Colon (tissue), 2 donors: ENCODE data around the gene STAT6.
"Not testable (repeated sequence)": the region's sequence is repeated elsewhere in the genome, so short reads cannot be mapped to it uniquely, and the experiment has no call there.

ENCODE experiments used
- FAIRE-seq: peaks from 2 replicates; lab custom pipeline; 2012; peaks lifted over from hg19 to GRCh38; lab: Jason Lieb, UNC
- donor health status: control.
- donor health status: control.

Gene STAT6

DNA sequence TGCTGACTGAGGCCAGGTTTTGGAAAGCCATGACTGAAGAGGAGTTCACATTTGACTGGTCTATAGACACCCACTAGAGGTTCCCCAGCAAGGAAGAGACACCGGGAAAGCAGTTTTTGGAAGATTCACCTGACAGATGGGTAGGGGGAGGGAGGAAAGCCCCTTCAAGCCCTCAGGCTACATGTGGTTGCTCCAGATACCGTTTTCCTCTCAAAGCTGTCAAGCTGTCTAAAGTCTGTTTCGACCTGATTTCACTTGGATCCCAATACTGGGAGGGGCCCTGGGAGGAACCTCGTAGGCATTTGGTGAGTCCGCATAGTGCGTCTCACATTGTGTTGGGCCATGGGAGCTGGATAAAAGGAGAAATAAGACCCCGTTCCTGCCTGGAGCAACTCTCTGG is 15.4 kb upstream of the STAT6 start:
- FAIRE-seq: no peak

DNA sequence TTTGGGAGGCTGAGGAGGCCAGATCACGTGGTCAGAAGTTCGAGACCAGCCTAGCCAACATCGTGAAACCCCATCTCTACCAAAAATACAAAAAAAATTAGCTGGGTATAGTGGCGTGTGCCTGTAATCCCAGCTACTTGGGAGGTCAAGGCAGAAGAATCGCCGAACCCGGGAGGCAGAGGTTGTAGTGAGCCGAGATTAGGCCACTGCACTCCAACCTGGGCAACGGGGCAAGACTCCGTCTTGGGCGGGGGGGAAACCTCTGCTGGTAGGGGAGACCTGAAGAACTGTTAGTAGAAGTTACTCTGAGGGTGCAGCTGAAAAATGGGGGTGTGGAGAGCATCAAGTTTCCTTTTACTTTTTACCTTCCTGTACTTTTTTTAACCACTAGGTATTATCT is 14.9 kb upstream of the STAT6 start:
- FAIRE-seq: no peak

DNA sequence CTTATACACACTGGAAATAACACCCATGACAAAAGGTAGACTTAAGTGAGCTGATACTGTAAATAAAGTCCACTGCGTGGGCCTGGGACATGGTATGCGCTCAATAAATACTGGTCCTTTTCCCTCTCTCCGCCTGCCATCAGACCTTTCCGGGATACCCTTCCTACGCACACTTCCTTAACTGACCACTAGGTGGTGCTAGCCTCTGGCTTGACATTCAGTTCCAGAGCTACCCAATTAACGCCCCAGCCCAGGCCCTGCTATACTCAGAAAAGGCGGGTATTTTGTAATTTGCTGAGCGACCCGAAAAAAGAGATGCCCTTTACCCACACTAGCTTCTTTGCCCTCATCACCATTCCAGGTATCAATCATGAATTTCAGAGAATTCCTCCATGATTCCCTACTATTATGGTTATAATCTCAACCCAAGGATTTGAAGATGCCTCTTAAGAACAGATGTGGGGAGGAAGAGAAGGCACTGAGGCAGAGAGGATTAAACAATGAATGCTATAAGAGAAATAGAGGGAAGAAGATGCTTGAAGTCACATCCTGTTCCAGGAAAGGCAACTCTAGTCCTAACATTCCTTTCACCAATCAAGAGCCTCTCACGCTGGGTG is 13.2 kb upstream of the STAT6 start:
- no peak for FAIRE-seq

DNA sequence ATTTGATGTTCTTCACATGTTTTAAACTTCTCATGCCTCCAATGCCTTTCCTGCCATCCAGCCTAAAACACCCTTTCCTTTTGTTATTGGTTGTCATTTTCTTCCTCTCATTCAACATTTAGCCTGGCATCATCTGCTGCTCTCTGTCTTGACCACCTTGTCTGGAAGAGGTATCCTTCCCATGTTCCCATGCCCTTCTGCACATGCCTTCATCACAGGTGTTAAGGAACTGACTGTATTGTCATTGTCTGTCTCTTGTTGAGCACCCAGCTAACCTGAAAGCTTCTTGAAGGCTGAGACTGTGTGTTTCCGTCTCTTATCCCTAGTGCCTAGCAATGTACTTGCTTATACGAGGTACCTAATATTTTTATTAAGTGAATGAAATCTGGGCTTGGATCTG is 12.7 kb upstream of the STAT6 start:
- no peak for FAIRE-seq

DNA sequence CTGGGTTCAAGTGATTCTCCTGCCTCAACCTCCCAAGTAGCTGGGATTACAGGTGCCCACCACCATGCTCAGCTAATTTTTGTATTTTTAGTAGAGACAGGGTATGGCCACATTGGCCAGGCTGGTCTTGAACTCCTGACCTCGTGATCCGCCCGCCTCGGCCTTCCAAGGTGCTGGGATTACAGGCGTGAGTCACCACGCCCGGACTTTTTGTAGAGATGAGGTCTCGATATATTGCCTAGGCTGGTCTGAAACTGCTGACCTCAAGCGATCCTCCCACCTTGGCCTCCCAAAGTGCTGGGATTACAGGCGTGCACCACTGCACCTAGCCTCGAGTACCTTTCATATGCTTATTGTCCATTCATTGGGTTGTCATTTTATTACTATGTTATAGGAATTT is 9.6 kb upstream of the STAT6 start:
- not testable (repeated sequence) for FAIRE-seq

DNA sequence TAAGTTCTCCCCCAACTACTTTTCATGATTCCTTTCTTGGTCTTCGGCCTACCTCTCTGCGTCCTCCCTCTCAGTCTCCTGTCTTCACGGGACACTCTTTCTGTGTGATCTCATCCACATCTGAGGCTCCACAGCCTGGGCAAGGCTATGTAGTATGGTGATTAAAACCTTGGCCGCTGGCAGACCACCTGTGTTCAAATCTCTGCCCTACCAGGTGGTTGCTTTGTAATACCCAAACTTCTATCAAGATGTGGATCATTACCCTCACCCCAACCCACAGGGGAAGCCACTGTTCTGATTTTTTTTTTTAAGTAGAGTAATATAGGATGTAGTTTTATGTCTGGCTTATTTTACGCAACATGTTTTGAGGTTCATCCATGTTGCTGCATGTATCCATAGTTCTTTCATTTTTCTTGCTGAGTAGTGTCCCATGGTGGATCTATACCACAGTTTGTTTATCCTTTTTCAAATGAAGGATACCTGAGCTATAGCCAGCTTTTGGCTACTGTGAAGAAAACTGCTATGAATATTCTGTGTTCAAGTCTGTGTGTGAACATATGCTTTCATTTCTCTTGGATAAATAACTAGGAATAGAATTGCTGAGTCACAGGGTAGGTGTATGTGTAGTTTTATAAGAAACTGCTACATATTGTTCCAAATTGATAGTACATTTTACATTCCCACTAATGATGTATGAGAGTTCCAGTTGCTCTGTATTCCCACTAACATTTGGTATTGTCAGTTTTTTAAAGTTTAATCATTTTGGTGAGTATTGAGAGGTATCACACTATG is 8.3 kb upstream of the STAT6 start:
- FAIRE-seq: no peak

DNA sequence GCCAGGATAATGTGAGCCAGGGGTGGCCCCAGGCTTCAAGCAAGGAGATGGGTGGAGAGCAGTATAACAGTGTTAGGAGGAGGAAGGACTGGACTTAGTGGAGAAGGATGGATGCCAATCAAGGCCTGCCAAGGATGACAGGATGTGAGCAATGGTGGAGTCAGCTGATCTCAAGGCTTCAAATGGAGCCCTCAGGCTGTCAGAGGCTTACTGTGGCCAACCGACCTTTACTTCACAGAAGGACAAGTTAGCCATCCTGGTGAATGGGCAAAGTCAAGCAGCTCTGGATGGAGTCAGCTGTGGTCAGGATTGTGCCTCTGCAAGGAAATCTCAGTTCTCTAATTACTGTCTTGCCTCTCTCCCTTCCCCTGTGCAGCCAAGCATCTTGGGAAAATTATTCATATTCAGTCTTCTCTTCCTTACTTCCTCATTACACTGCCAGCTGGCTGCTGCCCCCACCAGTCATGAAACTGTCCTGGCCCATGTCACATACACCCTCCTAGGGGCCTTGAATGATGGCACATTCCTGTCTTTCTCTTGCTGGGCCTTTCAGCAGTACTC is 7.6 kb upstream of the STAT6 start:
- FAIRE-seq: no peak

DNA sequence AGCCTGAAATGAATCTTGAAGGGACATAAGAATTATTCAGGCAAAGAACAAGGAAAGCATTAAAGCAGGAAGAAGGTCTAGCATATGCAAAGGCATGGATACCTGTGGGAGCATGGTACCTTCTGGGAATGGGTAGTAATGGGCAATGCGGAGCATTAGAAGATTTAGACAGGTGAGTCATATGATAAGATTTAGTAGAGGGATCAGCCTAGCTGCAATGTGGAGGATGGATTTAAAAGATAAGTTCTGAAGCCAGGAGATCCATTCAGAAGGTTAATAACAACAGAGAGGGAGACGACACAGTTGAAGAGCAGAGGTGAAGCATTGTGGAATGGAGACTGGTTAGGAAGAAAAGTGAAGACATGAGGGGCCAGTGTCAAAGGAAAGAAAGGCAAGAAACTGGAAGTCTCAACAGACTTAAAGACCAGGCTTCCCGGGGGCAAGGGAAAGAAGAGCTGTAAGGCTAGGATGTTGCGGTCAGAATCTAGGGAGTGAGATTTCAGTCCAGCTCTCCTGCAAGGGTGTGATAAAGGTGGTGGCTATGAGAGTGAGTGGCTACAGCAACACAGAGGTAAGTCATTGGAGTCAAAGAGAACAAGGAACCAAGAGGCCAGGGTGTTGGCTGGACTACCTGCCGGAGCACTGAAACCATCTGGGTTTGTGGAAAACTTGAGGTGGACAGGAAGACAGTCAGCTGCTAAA is 5.6 kb upstream of the STAT6 start:
- FAIRE-seq: no peak

DNA sequence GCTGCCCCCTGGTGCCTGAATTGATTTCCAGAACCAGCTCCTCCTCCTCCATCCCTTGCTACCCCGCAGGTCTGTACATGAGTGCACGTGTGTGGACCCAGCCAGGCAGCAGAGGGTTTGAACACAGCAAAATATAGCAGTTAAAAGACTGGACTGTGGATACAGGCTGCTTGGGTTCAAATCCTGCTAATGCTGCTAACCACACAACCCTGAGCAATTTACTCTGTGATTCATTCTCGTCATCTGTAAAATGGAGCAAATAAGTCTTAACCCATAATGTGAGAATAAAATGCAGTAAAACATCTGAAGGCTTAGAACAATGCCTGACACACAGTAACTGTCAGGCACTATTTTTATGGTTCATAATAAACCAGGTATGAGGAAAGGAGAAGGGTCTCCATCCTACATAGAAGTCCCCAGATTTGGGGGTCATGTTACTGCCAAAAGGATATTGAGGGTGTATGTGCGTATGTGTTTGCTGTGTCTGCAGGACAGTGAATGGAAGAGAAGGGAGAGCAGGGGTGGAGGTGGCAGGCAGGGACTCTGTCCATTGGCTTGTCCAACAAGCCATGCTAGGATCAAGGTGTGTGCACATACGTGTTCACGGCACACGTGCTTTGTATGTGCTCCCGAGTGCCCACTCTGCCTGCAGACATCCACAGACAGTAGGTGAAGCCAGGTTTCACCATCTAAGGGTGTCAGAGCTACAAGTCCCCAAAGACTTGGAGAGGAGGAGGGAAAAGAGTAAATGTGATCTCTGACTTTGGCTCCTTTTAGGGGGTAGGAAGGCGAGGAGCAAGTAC is 1.5 kb upstream of the STAT6 start:
- no peak for FAIRE-seq

DNA sequence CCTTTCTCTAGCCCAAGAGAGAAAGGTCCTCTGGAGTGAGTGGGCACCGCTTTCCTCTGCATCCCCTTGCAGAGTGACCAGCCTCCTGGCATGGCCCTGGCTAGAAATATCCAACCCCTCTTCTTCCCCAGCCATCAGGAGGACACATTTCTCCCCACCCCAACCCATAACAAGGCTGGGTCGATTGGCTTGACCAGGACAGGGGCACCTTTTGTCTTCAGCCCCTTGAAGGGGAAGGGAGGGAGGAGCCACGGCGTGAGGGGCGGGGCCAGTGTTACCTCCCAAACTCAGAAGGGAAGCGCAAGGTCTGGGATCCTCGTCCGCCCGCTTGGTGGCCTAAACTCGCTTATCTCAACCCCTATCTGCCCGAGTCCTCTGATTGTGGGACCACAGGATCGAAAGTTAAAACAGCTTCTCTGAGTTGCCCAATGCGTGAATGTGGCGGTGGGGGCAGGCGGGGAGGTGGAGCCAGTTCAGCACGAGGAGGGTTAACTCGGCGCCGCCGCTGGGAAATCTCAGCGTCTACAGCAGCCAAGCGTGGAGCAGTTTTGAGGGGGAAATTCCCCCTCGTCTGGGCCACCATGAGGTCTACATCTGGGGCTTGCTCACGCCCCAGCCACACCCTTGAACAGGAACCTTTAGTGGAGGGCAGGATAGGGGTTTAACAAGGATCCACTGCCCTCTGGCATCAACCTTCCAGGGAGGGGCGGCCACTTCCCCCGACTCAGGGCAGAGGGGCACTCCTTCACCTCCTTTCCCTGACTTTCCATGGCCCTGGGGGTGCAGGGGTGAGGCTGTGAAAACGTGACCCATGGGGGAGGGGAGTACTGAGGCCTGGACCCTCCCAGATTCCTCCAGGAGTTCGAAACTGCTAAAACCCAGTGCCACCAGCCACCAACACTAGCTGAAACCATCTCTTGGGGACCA is 795 bp downstream of the STAT6 start:
- no peak for FAIRE-seq

DNA sequence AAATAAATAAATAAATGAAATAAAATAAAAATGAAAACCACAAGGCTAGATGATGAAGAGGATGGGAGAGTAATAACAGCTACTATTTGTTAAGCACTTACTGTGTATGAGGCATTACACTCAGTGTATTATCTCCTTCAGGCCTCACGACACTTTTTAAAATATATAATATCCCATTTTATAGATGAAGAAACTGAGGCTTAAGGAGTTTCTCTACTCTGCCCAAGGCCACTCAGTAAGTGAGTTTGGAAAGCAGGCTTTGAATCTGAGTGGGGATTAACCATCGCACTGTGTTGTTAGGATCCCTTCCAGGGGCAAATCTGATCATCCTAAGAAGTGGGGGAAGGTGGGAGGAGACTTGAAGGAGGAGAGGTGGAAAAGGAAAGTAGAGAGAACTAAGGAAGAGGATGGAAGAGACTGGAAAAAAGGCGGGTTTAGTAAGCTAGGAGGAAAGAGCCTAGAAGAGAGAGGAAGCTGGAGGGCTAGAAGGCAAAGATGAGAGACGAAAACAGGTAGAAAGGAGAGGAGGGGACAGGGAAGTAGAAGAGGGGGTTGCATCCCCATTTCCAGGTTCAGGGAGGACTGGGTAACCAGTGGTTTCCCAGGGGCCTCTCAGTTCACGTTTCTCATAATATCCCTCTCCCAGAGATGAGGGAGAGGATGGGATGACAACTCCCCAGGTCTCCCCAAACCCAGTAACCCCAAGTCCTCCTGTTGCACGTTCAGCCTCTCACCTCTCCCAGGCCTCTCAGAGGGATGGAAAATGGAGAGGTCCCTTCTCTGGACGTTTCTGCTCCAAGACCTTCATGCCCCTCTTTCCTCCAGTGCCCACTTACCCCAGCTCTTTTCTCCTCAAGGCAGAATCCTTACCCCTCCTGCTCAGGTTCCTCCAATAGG is 1.7 kb downstream of the STAT6 start:
- no peak for FAIRE-seq

DNA sequence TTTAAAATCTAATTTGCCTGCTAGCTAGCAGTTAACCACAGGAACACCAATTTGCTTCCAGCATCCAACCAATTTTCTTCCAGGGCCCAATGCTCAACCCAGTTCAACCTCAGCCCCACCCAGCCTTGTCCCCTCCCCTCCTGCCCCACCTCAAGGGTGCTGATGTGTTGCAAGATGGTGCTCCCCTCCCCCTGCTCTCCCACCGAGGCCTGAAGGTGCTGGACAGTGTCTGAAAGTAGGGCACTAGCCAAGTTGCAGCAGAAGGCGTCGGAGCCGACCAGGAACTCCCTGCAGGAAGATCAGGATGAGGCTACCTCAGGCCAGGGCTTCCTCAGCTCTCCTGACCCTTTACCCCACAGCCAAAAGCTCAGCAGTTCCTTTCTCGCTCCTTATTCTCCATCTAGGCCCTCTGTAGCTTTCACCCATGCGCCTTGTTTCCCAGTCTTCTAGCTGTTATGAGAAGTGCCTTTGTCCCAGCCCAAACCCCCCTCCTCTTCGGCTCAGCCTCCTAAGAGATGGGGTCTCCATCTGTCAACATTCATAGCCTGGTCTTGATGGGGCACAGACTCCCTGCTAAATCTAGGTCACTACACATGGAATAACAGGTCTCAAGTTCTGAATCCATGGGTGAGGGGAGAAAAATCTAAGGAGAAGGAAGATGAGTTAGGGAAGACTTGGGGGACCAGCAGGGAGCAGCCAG is 3.6 kb downstream of the STAT6 start:
- no peak for FAIRE-seq

DNA sequence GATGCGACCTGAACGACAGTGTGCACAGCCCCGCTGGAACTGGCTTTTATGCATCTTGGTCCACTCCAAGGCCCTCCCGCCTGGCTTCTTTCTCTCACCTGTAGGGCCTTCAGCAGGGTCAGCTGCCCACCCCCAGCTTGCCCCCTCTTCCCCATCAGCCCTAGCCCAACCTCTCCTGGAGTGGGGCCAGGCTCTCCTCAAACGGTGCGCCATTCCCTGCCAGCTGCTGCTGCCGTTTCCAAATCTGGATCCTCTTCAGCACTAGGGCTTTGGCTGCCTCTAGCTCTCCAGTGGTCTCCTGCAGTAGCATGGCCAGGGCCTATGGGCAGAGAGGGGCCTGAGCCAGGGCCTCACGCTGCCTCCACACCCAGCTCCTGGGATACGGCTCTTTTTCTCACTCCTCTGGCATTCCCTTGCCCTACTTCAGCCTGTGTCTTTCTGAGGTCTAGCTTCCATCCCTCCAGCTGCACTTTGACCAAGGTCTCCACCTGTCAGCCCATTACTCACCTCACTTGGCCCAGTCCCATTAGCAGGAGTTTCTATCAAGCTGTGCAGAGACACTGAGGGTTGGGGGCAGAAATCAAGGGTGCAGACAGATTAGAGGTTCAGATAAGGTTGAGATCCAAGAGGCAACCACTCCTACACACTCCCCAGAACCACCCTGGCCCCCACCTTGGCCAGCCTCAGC is 5.0 kb downstream of the STAT6 start:
- no peak for FAIRE-seq

DNA sequence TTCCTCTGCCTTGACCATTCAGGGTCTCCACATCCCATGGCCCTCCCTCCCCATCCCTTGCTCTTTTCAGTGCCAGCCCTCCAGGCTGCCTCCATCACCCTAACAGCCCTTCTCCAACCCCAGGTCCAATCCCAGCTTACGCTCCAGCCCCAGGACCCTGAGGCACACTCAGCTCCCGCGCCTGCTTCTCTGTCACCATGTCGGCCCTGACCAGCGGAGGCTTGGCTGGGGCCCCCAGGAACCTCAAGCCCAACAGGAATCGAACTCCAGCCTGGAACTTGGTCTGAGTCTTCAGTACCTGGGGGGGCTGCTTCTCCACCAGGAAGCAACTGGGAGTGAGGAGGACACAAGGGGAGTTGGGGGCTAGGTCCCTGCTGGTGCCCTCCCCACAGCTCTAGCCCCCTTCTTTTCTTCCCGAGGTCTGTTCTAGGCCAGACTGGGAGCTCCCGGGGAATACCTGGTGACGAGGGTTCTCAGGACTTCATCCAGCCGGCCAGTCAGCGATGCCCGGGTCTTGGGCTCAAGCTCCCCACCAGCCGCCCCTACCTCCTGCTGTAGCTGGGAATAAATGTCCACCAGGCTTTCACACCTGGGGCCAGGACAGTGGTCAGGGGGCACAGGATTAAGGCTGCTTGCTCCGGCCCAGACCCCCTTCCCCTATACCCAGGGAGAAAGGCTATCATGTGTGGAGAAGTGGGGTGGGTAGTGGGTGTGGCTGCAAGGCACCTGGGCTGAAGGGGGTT is 6.0 kb downstream of the STAT6 start:
- FAIRE-seq: no peak

DNA sequence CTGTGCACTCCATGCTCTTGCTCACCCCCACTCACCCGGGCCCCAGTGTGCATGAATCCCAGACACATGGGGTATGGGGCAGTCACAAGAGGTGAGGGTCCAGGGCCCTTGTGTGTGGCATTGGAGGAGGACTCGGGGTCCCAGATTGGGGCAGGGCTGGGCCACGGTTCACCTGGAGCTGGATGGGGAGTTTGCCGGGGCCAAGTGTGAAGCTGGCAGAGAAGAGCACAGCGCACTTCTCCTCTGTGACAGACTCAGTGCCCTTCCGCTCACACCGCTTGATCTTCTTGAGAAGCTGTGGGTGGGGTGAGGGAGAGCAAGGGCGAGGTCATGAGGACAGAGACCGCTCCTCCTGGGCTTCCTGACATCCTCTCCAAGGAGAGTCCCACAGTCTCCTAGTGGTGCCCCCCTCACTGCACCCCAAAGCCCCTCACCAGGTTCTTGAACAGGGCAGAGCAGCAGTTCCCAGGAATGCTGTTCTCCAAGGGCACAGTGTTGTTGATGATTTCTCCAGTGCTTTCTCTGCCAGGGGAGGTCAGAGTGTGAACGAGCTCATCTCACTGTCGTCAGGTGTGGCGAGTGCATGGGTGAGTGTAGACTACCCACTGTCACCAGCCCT is 6.8 kb downstream of the STAT6 start:
- no peak for FAIRE-seq

DNA sequence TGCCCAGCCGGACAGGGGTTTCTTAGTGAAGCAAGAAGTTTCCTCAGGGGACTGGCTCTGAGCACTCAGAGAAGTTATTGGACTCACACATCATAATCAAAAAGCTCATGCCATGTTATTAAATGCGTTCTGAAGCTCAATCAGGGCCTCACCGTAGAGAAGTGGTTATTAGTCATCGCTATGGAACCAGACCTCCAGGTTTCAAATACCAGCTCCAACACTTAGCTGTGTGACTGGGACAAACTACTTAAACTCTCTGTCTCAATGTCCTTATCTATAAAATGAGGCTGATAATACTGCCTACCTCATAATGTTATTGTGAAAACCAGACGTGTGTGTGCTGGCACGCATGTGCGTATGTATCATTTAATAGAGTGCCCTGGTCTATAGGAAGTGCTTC is 7.3 kb downstream of the STAT6 start:
- no peak for FAIRE-seq

DNA sequence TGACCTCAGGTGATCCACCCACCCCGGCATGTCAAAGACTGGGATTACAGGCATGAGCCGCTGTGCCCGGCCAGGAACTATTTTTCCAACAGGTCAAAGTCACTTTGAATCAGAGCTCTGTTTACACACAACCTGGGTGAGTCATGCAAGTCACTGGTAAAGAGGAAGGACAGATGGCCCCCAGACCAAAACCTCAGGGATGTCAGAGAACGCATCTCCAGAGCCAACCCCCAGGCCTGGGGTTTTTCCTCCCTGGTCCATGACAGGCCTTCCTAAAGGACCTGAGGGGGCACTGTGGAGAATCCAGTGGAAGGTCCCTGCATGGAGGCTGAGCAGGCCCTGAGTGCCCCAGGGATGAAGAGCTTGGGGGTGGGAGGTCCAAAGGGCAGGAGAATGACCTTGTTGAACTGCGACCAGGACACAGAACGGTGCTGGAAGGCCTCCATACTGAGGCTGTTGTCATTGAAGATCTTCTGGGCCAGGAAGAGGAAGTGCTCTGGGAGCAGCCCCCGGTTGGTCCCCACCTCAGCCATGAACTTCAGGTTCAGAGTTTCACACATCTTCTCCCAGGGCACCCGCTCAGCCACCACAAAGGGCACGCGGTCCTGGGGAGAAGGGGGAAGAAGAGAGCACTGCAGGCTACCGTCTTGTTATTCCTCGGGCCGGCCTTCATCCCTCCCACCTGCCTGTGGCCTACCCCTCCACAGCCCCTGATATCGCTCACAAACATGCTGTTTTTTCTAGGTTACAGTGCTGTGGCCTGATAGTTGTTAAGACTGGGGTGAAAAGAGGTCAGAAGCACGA is 9.1 kb downstream of the STAT6 start:
- FAIRE-seq: no peak
